ENCODE results near the gene SLC25A39.

DNA sequence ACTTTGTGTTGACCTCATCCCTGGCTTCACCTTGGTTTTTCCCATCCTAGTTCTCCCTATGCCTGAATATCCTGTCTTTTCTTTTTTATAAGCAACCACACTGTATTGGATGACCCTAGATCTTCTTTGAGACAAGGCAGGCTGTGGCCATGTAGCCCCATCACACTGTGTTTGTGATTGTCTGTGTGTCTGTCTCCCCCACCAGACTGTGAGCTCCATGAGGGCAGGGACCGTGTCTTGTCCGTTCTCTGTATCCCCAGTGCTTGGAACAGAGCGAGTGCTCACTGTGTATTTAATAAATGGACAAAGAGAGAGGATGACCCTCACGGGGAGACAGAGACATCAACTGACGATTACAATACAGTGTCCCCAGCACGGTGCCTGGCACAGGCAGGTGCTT is 7.1 kb downstream of the SLC25A39 start:
- TF ChIP-seq, protein P1, sequence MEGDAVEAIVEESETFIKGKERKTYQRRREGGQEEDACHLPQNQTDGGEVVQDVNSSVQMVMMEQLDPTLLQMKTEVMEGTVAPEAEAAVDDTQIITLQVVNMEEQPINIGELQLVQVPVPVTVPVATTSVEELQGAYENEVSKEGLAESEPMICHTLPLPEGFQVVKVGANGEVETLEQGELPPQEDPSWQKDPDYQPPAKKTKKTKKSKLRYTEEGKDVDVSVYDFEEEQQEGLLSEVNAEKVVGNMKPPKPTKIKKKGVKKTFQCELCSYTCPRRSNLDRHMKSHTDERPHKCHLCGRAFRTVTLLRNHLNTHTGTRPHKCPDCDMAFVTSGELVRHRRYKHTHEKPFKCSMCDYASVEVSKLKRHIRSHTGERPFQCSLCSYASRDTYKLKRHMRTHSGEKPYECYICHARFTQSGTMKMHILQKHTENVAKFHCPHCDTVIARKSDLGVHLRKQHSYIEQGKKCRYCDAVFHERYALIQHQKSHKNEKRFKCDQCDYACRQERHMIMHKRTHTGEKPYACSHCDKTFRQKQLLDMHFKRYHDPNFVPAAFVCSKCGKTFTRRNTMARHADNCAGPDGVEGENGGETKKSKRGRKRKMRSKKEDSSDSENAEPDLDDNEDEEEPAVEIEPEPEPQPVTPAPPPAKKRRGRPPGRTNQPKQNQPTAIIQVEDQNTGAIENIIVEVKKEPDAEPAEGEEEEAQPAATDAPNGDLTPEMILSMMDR (IDR thresholded peaks at IDR 0.05), result no peak
- TF ChIP-seq EP300 (IDR thresholded peaks at IDR 0.05) (no peak), POLR2AphosphoS5 (IDR thresholded peaks at IDR 0.05) (no peak), POLR2A (IDR thresholded peaks at IDR 0.05) (no peak)
